H1 (cell line): ENCODE data around the gene OMA1. TPM values are rescaled to one million over a fixed set of nuclear protein-coding genes. Genes with fewer than 3 reads are reported as not detected.
A peak's percentile ranks its signal among the peaks of the same experiment; 100 is the strongest.

ENCODE experiments used
- CTCF ChIA-PET: fragments of 300-600 bp; sonication (Branson Sonifier 250); formaldehyde crosslinking; loops from one replicate; lab custom pipeline; 2021; ENCODE audit not compliant: partially characterized antibody; lab: Charles Lee
- POLR2A ChIA-PET: fragments of 300-600 bp; sonication (Branson Sonifier 250); formaldehyde crosslinking; loops from one replicate; lab custom pipeline; 2021; ENCODE audit warnings: inconsistent platforms; ENCODE audit not compliant: partially characterized antibody; lab: Charles Lee
- DNase-seq, 2 experiments: peaks; one replicate each; pipeline versions ENCODE4 v3.0.0 to v3.0.0-alpha.2; 2010 to 2022; ENCODE audit warnings: low spot score in 2 of 2, low read depth in 1 of 2, mixed read lengths in 1 of 2
- FAIRE-seq: peaks from 2 replicates; lab custom pipeline; 2011; peaks lifted over from hg19 to GRCh38; lab: Jason Lieb, UNC
- H2AFZ ChIP-seq: 2 replicates; pipeline ENCODE4 v1.8.1; 2012; ENCODE audit warnings: low read length, inconsistent platforms
- H2AK5ac ChIP-seq: 2 replicates; pipeline ENCODE4 v1.6.1; 2013; ENCODE audit warnings: low read depth, low read length
- H2BK120ac ChIP-seq: replicated peaks from 2 replicates; pipeline ENCODE3; 2013; ENCODE audit warnings: low read depth, low read length, inconsistent platforms
- H2BK12ac ChIP-seq: 2 replicates; pipeline ENCODE4 v1.6.1; 2013; ENCODE audit warnings: low read depth, low read length
- H2BK15ac ChIP-seq: 2 replicates; pipeline ENCODE4 v1.6.1; 2013; ENCODE audit warnings: low read length
- H2BK20ac ChIP-seq: 2 replicates; pipeline ENCODE4 v1.6.1; 2013; ENCODE audit warnings: low read length
- H2BK5ac ChIP-seq: 2 replicates; pipeline ENCODE4 v1.6.1; 2013; ENCODE audit warnings: low read depth, low read length
- H3K14ac ChIP-seq: 2 replicates; pipeline ENCODE4 v1.6.1; 2013; ENCODE audit warnings: inconsistent platforms; ENCODE audit not compliant: insufficient read length
- H3K18ac ChIP-seq: 2 replicates; pipeline ENCODE4 v1.6.1; 2013; ENCODE audit warnings: low read length; ENCODE audit errors: extremely low read depth
- H3K23ac ChIP-seq: 2 replicates; pipeline ENCODE4 v1.6.1; 2013; ENCODE audit warnings: inconsistent platforms; ENCODE audit not compliant: insufficient read length
- H3K23me2 ChIP-seq: 2 replicates; pipeline ENCODE4 v1.6.1; 2013; ENCODE audit warnings: low read depth, low read length
- H3K27ac ChIP-seq: 2 replicates; pipeline ENCODE4 v1.6.1; 2011; ENCODE audit warnings: low read depth, low read length, inconsistent platforms
- H3K27me3 ChIP-seq, 4 experiments: replicated peaks in 1 of 4; 1 replicate in 1 of 4; 2 replicates in 3 of 4; pipeline versions ENCODE4 v1.6.1 to v1.8.1; 2011 to 2013; ENCODE audit warnings: low read length in 3 of 4, mild to moderate bottlenecking in 3 of 4, inconsistent platforms in 2 of 4, mixed read lengths in 2 of 4, moderate library complexity in 1 of 4; ENCODE audit not compliant: control insufficient read depth in 3 of 4, insufficient read depth in 3 of 4; ENCODE audit errors: extremely low read depth in 1 of 4
- H3K36me3 ChIP-seq, 4 experiments: 2 replicates each; pipeline versions ENCODE4 v1.6.1 to v1.8.1; 2011 to 2013; ENCODE audit warnings: mild to moderate bottlenecking in 4 of 4, low read length in 3 of 4, moderate library complexity in 2 of 4, control low read depth in 1 of 4, inconsistent platforms in 1 of 4; ENCODE audit not compliant: insufficient read depth in 4 of 4, control insufficient read depth in 2 of 4
- H3K4ac ChIP-seq: replicated peaks from 2 replicates; pipeline ENCODE3; 2013; ENCODE audit warnings: low read length, low read depth, mixed read lengths, inconsistent platforms; ENCODE audit not compliant: insufficient read length
- H3K4me1 ChIP-seq, 4 experiments: replicated peaks in 1 of 4; 1 replicate in 1 of 4; 2 replicates in 3 of 4; pipeline versions ENCODE4 v1.6.1 to v1.8.1; 2011 to 2013; ENCODE audit warnings: low read length in 3 of 4, inconsistent platforms in 2 of 4, mixed read lengths in 1 of 4; ENCODE audit not compliant: insufficient read depth in 4 of 4, control insufficient read depth in 3 of 4
- H3K4me2 ChIP-seq, 2 experiments: 2 replicates each; pipeline versions ENCODE4 v1.6.1 to v1.8.1; 2011 to 2013; ENCODE audit warnings: low read depth in 2 of 2, low read length in 2 of 2, control low read depth in 1 of 2, inconsistent platforms in 1 of 2, mild to moderate bottlenecking in 1 of 2; ENCODE audit not compliant: insufficient read depth in 1 of 2
- H3K4me3 ChIP-seq, 4 experiments: fragments of 200-600, 300-600 bp in 1 of 4; sonication (generic), shearing (Covaris generic), sonication (Bioruptor Twin) in 1 of 4; 2 replicates each; pipeline versions ENCODE4 v1.5.1 to v1.8.1; 2011 to 2016; ENCODE audit warnings: low read length in 4 of 4, low read depth in 3 of 4, control low read depth in 2 of 4, inconsistent platforms in 2 of 4, mild to moderate bottlenecking in 2 of 4, mixed read lengths in 1 of 4, moderate library complexity in 1 of 4; ENCODE audit not compliant: insufficient read depth in 2 of 4; ENCODE audit errors: extremely low read depth in 1 of 4
- H3K56ac ChIP-seq: replicated peaks from 2 replicates; pipeline ENCODE3; 2013; ENCODE audit warnings: low read depth, mild to moderate bottlenecking, mixed read lengths, low read length, inconsistent platforms; ENCODE audit not compliant: insufficient read length
- H3K79me1 ChIP-seq: 2 replicates; pipeline ENCODE4 v1.6.1; 2013; ENCODE audit warnings: low read depth, low read length, control low read depth
- H3K79me2 ChIP-seq, 2 experiments: 2 replicates each; pipeline versions ENCODE4 v1.6.1 to v1.8.1; 2012 to 2013; ENCODE audit warnings: low read length in 2 of 2, mild to moderate bottlenecking in 2 of 2, inconsistent platforms in 1 of 2; ENCODE audit not compliant: insufficient read depth in 2 of 2, control insufficient read depth in 1 of 2
- H3K9ac ChIP-seq, 4 experiments: replicated peaks in 1 of 4; 1 replicate in 1 of 4; 2 replicates in 3 of 4; pipeline versions ENCODE4 v1.6.1 to v1.8.1; 2011 to 2013; ENCODE audit warnings: low read depth in 3 of 4, low read length in 3 of 4, control low read depth in 2 of 4, mild to moderate bottlenecking in 2 of 4, moderate library complexity in 2 of 4, inconsistent platforms in 1 of 4; ENCODE audit errors: extremely low read depth in 1 of 4
- H3K9me3 ChIP-seq, 2 experiments: 2 replicates each; pipeline versions ENCODE4 v1.6.1 to v1.8.1; 2012 to 2013; ENCODE audit warnings: mild to moderate bottlenecking in 2 of 2, moderate library complexity in 2 of 2, control low read depth in 1 of 2, inconsistent platforms in 1 of 2, low read depth in 1 of 2, low read length in 1 of 2, mixed read lengths in 1 of 2; ENCODE audit not compliant: insufficient read depth in 2 of 2
- H4K20me1 ChIP-seq, 2 experiments: replicated peaks in 1 of 2; 2 replicates each; pipeline versions ENCODE3 to v1.8.1; 2011 to 2013; ENCODE audit warnings: inconsistent platforms in 2 of 2, low read length in 2 of 2, mild to moderate bottlenecking in 1 of 2; ENCODE audit not compliant: insufficient read depth in 2 of 2, control insufficient read depth in 1 of 2
- H4K5ac ChIP-seq: 2 replicates; pipeline ENCODE4 v1.6.1; 2013; ENCODE audit warnings: low read length, low read depth, mixed read lengths, inconsistent platforms; ENCODE audit not compliant: insufficient read length
- H4K8ac ChIP-seq: 2 replicates; pipeline ENCODE4 v1.8.0; 2013; ENCODE audit warnings: mild to moderate bottlenecking, moderate library complexity, low read length, inconsistent platforms; ENCODE audit not compliant: insufficient read depth; ENCODE audit errors: extremely low read depth
- H4K91ac ChIP-seq: replicated peaks from 2 replicates; pipeline ENCODE3; 2013; ENCODE audit warnings: low read length, mixed read lengths, inconsistent platforms; ENCODE audit not compliant: insufficient read length
- CEBPB ChIP-seq: IDR thresholded peaks from 2 replicates; pipeline ENCODE4 v1.6.1; 2012; ENCODE audit warnings: low read depth, low read length
- KDM5A ChIP-seq: fragments of 200-600 bp; IDR thresholded peaks from 2 replicates; pipeline ENCODE4 v1.7.1; 2012; ENCODE audit warnings: mild to moderate bottlenecking, low read length, inconsistent platforms, mixed read lengths
- NRF1 ChIP-seq: IDR thresholded peaks from 2 replicates; pipeline ENCODE4 v1.6.1; 2011; ENCODE audit warnings: mild to moderate bottlenecking, low read depth, low read length, improper control_type of control experiment
- WGBS, 2 experiments: shearing (Covaris generic) in 1 of 2; methylation state at CpG; one replicate each; pipeline versions ENCODE4 v1.1.6 to v1.1.7; 2013 to 2015; ENCODE audit warnings: low lambda C conversion rate in 2 of 2, mixed read lengths in 2 of 2, inconsistent platforms in 1 of 2, low coverage in 1 of 2, missing lambda C conversion rate in 1 of 2; ENCODE audit not compliant: insufficient replicate concordance in 2 of 2, insufficient coverage in 1 of 2, insufficient read length in 1 of 2; ENCODE audit errors: extremely low coverage in 1 of 2, missing lambda C conversion rate in 1 of 2; 5-methylcytosine and 5-hydroxymethylcytosine counted together
- polyA plus RNA-seq, 7 experiments: library from polyadenylated mRNA; depleted of rRNA in 3 of 7; stranded (reverse) in 5 of 7; unstranded in 2 of 7; fragments of >200 nt in 5 of 7; fragments of 200-250 nt in 2 of 7; gene quantifications; 1 replicate in 5 of 7; 2 replicates in 1 of 7; 4 replicates in 1 of 7; pipeline versions ENCODE4 v1.2.1 to v1.2.3, GENCODE V29; 2011 to 2013; ENCODE audit warnings: missing spikeins in 2 of 7, mixed read lengths in 2 of 7
- total RNA-seq: library from RNA; stranded (reverse); fragmentation: NEBNext Ultra II Directional; extraction: Animal tissue kit (Norgen Biotek cat#: 25700); gene quantifications from 2 replicates; pipeline ENCODE4 v1.2.1, GENCODE V29; 2021

The OMA1 gene
- total and polyA plus RNA-seq, 2 of the 8 experiments (the other 6 are each of a cell fraction or from before 2014, with no cell fraction given): 7.7 to 11.7 TPM

DNA sequence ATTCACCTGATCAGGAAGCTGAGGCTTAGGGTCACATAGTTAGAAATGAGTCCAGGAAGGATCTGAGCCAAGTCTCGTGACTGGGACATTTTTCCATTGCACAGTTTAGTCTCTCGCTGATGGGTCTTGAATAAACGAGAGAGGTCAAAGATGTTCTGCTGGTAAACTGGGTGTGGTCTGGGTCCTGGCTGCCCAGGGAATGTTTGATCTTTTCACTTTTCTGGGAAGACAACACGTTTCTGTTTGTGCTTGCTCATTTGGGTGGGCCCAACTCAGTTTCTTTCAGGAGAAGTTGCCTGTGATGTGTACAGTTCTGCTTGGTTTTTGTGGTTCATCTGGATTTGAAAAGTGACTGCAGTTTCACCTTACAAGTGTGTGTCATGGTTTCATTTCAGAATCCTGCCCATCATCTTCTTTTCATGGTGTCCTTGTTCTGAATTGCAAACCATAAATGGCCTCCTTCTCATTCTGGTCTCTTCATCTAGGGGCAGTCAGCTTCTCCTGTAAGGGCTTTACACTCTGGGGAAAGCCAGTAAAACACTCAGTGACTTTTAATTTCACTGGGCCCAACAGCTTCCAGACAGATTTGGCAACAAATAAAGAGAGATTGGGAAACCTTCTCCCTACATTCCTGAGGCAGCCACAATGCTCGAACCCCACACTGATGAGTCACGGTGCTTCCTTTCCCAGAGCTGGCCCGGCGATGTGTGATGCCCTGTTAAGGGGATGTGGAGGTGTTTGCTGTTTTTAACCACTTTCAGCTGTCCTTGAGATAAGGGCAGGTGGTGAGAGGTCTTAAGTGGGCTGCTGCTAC is 37.8 kb upstream of the OMA1 start:
- Histone ChIP-seq H3K4me1 (no peaks in the 10 kb centered on the region), H3K79me1 (no peaks in the 10 kb centered on the region), H3K56ac (no peak overlapping the region), H2AK5ac (no peak overlapping the region), H4K91ac (no peak overlapping the region), H4K5ac (no peak overlapping the region), H3K4me3 (no peak overlapping the region), H3K36me3 (no peaks in the 10 kb centered on the region), H3K4me2 (no peak overlapping the region), H2BK5ac (no peak overlapping the region), H3K27me3 (no peaks in the 10 kb centered on the region), H2BK12ac (no peak overlapping the region), H3K4ac (no peak overlapping the region), H3K27ac (no peak overlapping the region), H3K23me2 (no peaks in the 10 kb centered on the region), H4K8ac (no peak overlapping the region), H2BK20ac (no peak overlapping the region), H3K9ac (no peak overlapping the region), H3K79me2 (no peaks in the 10 kb centered on the region), H2AFZ (0 out of 2 replicates have a peak overlapping the region, but pooled peaks have one; percentile 34), H2BK15ac (no peak overlapping the region), H2BK120ac (no peak overlapping the region), H4K20me1 (no peaks in the 10 kb centered on the region), H3K18ac (no peak overlapping the region), H3K23ac (no peak overlapping the region), H3K14ac (no peak overlapping the region), H3K9me3 (no peaks in the 10 kb centered on the region)
- DNase-seq (no peak), FAIRE-seq (no peak)
- ChIA-PET CTCF (interaction anchor here (0.9 to 1.8 kb wide), 4 partner anchors 14 to 69 kb away, joined by 4 to 5 read pairs (median 4); no protein-coding TSS in a partner anchor), POLR2A (no interaction called here)
- TF ChIP-seq CEBPB (0 out of 2 replicates have a peak, but pooled peaks have one; percentile 5), NRF1 (no peak), KDM5A (no peak)
- WGBS, 2 experiments: 88% methylated on average over 8 of the region's 8 CpGs; no CpG with 5 or more reads in 1 of the 2 experiments
